Superior temporal gyrus (tissue), 1 donor: ENCODE data around the gene PIP4K2B.

Experiments
- DNase-seq: peaks from one replicate; pipeline ENCODE4 v3.0.0-alpha.2; 2016; ENCODE audit errors: extremely low spot score

PIP4K2B gene

GRCh38 chr17:38746004-38746848 lies 53.1 kb downstream of the PIP4K2B start:
- DNase-seq, result no peak

GRCh38 chr17:38745545-38745944 lies 53.8 kb downstream of the PIP4K2B start:
- DNase-seq, result no peak

GRCh38 chr17:38743556-38744171 lies 55.7 kb downstream of the PIP4K2B start:
- DNase-seq, result no peak

- DNase-seq, result peak; percentile 59
Measured at GRCh38 chr17:38742411-38743308, 56.7 kb downstream of the PIP4K2B start.

GRCh38 chr17:38741921-38742410 lies 57.4 kb downstream of the PIP4K2B start:
- DNase-seq, result no peak

- DNase-seq, result no peak
Measured at GRCh38 chr17:38741461-38741860, 57.9 kb downstream of the PIP4K2B start.

- DNase-seq, result no peak
Measured at GRCh38 chr17:38740806-38741205, 58.5 kb downstream of the PIP4K2B start.

- DNase-seq, result no peak
Measured at GRCh38 chr17:38740044-38740443, 59.3 kb downstream of the PIP4K2B start.

- DNase-seq, result no peak
Measured at GRCh38 chr17:38739305-38739704, 60.1 kb downstream of the PIP4K2B start.

GRCh38 chr17:38738686-38739085 lies 60.7 kb downstream of the PIP4K2B start:
- DNase-seq, result no peak

GRCh38 chr17:38738007-38738662 lies 61.2 kb downstream of the PIP4K2B start:
- DNase-seq, result no peak

- DNase-seq, result peak; percentile 71
Measured at GRCh38 chr17:38735161-38735997, 64.0 kb downstream of the PIP4K2B start.

- no peak for DNase-seq
Measured at GRCh38 chr17:38733982-38734973, 65.1 kb downstream of the PIP4K2B start.

GRCh38 chr17:38733282-38733981 lies 65.9 kb downstream of the PIP4K2B start:
- DNase-seq, result no peak

GRCh38 chr17:38732376-38733281 lies 66.7 kb downstream of the PIP4K2B start:
- no peak for DNase-seq

- DNase-seq, result no peak
Measured at GRCh38 chr17:38731526-38732294, 67.6 kb downstream of the PIP4K2B start.
